Neural progenitor cell (in vitro differentiated cells): ENCODE results near the gene NALCN. TPM values are rescaled to one million over a fixed set of nuclear protein-coding genes. Genes with fewer than 3 reads are reported as not detected.

Source experiments
- DNase-seq: peaks from one replicate; pipeline ENCODE4 v3.0.0-alpha.2; 2016; ENCODE audit warnings: low spot score
- H2AFZ ChIP-seq: fragments of 200-600 bp; sonication (generic); replicated peaks from 2 replicates; pipeline ENCODE4 v1.6.1; 2016; ENCODE audit warnings: antibody characterized with exemption
- H3F3A ChIP-seq: fragments of 200-600 bp; sonication (generic); 2 replicates; pipeline ENCODE4 v1.6.1; 2016; ENCODE audit warnings: antibody characterized with exemption, low read depth
- H3K27ac ChIP-seq: fragments of 200-600 bp; sonication (generic); 2 replicates; pipeline ENCODE4 v1.5.1; 2016; ENCODE audit warnings: mild to moderate bottlenecking
- H3K27me3 ChIP-seq: fragments of 200-600 bp; sonication (generic); 2 replicates; pipeline ENCODE4 v1.6.1; 2016; ENCODE audit warnings: mild to moderate bottlenecking, moderate library complexity
- H3K36me3 ChIP-seq: fragments of 200-600 bp; sonication (generic); 2 replicates; pipeline ENCODE4 v1.5.1; 2016
- H3K4me1 ChIP-seq: fragments of 200-600 bp; sonication (generic); 2 replicates; pipeline ENCODE4 v1.6.1; 2016; ENCODE audit warnings: mixed run types
- H3K4me2 ChIP-seq: fragments of 200-600 bp; sonication (generic); 2 replicates; pipeline ENCODE4 v1.6.1; 2016
- H3K4me3 ChIP-seq: fragments of 200-600 bp; sonication (generic); 2 replicates; pipeline ENCODE4 v1.5.1; 2016
- H3K79me2 ChIP-seq: fragments of 200-600 bp; sonication (generic); 2 replicates; pipeline ENCODE4 v1.6.1; 2016; ENCODE audit warnings: low read depth
- H3K9ac ChIP-seq: fragments of 200-600 bp; sonication (generic); 2 replicates; pipeline ENCODE4 v1.6.1; 2016
- H3K9me3 ChIP-seq: fragments of 200-600 bp; sonication (generic); 2 replicates; pipeline ENCODE4 v1.5.1; 2016; ENCODE audit warnings: low read depth
- H4K20me1 ChIP-seq: fragments of 200-600 bp; sonication (generic); 2 replicates; pipeline ENCODE4 v1.6.1; 2016; ENCODE audit warnings: low read depth
- H3K27ac Mint-ChIP-seq: 3 replicates; pipeline ENCODE4 v1.8.0; 2021; ENCODE audit warnings: mixed read lengths
- H3K27me3 Mint-ChIP-seq: 2 replicates; pipeline ENCODE4 v1.8.0; 2022; ENCODE audit warnings: low read depth, mild to moderate bottlenecking, inconsistent platforms, moderate library complexity, mixed read lengths; ENCODE audit not compliant: insufficient read depth
- H3K36me3 Mint-ChIP-seq: 3 replicates; pipeline ENCODE4 v1.8.0; 2021; ENCODE audit warnings: mixed read lengths
- H3K4me1 Mint-ChIP-seq: 3 replicates; pipeline ENCODE4 v1.8.0; 2021; ENCODE audit warnings: mixed read lengths
- H3K4me3 Mint-ChIP-seq: 3 replicates; pipeline ENCODE4 v1.8.0; 2021; ENCODE audit warnings: mild to moderate bottlenecking, moderate library complexity, mixed read lengths
- H3K9me3 Mint-ChIP-seq: 3 replicates; pipeline ENCODE4 v1.8.0; 2020; ENCODE audit warnings: mixed read lengths
- EZH2 ChIP-seq: fragments of 200-600 bp; sonication (generic); IDR thresholded peaks from 2 replicates; pipeline ENCODE4 v1.6.1; 2017; ENCODE audit warnings: antibody characterized with exemption, mild to moderate bottlenecking, moderate library complexity
- EZH2phosphoT487 ChIP-seq: fragments of 200-600 bp; sonication (generic); IDR thresholded peaks from 2 replicates; pipeline ENCODE4 v1.6.1; 2017; ENCODE audit warnings: antibody characterized with exemption
- total RNA-seq: library from RNA; depleted of rRNA; stranded (reverse); fragments of >200 nt; gene quantifications from 2 replicates; pipeline ENCODE4 v1.2.3, GENCODE V29; 2015; ENCODE audit warnings: low replicate concordance
- TF ChIP-seq, protein P1 (sequence below): fragments of 200-600 bp; sonication (generic); IDR thresholded peaks from 2 replicates; pipeline ENCODE4 v1.5.1; 2017; ENCODE audit warnings: antibody characterized with exemption, mild to moderate bottlenecking

The NALCN gene
- total RNA-seq, 1 donor from 2014 or later, result 1.1 TPM

DNA sequence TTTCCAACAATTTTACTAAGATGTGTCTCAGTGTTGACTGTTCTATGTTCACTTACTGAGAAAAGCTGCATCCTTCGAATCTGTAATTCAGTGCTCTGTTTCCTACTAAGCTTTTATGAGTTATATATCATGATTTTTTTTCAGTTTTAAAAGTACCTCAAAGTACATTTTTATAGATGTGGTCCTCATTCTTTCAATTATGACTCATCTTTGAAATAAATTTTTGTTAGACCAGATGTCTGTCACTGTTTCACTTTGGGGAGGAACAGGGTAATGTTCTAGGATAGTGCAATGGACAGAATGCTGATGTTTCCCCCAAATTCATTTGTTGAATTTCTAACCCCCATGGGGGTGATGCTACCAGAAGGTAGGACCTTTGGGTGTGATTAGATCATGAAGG, 74.8 kb downstream of the NALCN start:
- no peaks in the 10 kb centered on the region for H3K79me2 ChIP-seq
- DNase-seq, result no peak
- no peak overlapping the region for H3K27ac ChIP-seq
- H3K9me3 Mint-ChIP-seq, result no peaks in the 10 kb centered on the region
- no peaks in the 10 kb centered on the region for H3K27me3 ChIP-seq
- H3K36me3 ChIP-seq, result no peaks in the 10 kb centered on the region
- no peaks in the 10 kb centered on the region for H3K4me1 Mint-ChIP-seq
- H3K4me2 ChIP-seq, result no peak overlapping the region
- H2AFZ ChIP-seq, result no peak overlapping the region
- no peaks in the 10 kb centered on the region for H4K20me1 ChIP-seq
- H3K27me3 Mint-ChIP-seq, result no peaks in the 10 kb centered on the region
- no peak for TF ChIP-seq EZH2
- H3K4me3 ChIP-seq, result no peak overlapping the region
- no peak overlapping the region for H3K4me3 Mint-ChIP-seq
- no peak overlapping the region for H3K9ac ChIP-seq
- no peaks in the 10 kb centered on the region for H3K9me3 ChIP-seq
- no peaks in the 10 kb centered on the region for H3F3A ChIP-seq
- no peak overlapping the region for H3K27ac Mint-ChIP-seq
- H3K4me1 ChIP-seq, result peaks cover 4% of the 10 kb centered on the region
- H3K36me3 Mint-ChIP-seq, result no peaks in the 10 kb centered on the region

- Mint-ChIP-seq H3K27me3 (no peaks in the 10 kb centered on the region), H3K9me3 (no peaks in the 10 kb centered on the region), H3K4me3 (no peak overlapping the region), H3K4me1 (no peaks in the 10 kb centered on the region), H3K27ac (no peak overlapping the region), H3K36me3 (no peaks in the 10 kb centered on the region)
- no peaks in the 10 kb centered on the region for H3K27me3 ChIP-seq
- H3K4me1 ChIP-seq, result peaks cover 4% of the 10 kb centered on the region
- H3K79me2 ChIP-seq, result no peaks in the 10 kb centered on the region
- no peak overlapping the region for H3K9ac ChIP-seq
- no peak overlapping the region for H3K27ac ChIP-seq
- no peaks in the 10 kb centered on the region for H4K20me1 ChIP-seq
- no peaks in the 10 kb centered on the region for H3K9me3 ChIP-seq
- TF ChIP-seq, protein P1, sequence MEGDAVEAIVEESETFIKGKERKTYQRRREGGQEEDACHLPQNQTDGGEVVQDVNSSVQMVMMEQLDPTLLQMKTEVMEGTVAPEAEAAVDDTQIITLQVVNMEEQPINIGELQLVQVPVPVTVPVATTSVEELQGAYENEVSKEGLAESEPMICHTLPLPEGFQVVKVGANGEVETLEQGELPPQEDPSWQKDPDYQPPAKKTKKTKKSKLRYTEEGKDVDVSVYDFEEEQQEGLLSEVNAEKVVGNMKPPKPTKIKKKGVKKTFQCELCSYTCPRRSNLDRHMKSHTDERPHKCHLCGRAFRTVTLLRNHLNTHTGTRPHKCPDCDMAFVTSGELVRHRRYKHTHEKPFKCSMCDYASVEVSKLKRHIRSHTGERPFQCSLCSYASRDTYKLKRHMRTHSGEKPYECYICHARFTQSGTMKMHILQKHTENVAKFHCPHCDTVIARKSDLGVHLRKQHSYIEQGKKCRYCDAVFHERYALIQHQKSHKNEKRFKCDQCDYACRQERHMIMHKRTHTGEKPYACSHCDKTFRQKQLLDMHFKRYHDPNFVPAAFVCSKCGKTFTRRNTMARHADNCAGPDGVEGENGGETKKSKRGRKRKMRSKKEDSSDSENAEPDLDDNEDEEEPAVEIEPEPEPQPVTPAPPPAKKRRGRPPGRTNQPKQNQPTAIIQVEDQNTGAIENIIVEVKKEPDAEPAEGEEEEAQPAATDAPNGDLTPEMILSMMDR, result no peak
- TF ChIP-seq EZH2 (no peak), EZH2phosphoT487 (no peak)
- H3K36me3 ChIP-seq, result no peaks in the 10 kb centered on the region
- no peak for DNase-seq
- H3K4me2 ChIP-seq, result no peak overlapping the region
- H2AFZ ChIP-seq, result peak overlapping the region; percentile 24
- no peak overlapping the region for H3K4me3 ChIP-seq
- H3F3A ChIP-seq, result no peaks in the 10 kb centered on the region
These were observed 77.1 kb downstream of the NALCN start for GRCh38 chr13:101339202-101339601.

- Histone ChIP-seq H3K4me2 (no peak overlapping the region), H4K20me1 (no peaks in the 10 kb centered on the region), H3K27me3 (no peaks in the 10 kb centered on the region), H3K36me3 (no peaks in the 10 kb centered on the region), H3K4me3 (no peak overlapping the region), H3K9me3 (no peaks in the 10 kb centered on the region), H2AFZ (no peak overlapping the region), H3K4me1 (peaks cover 26% of the 10 kb centered on the region), H3K79me2 (no peaks in the 10 kb centered on the region), H3F3A (no peaks in the 10 kb centered on the region), H3K27ac (no peak overlapping the region), H3K9ac (no peak overlapping the region)
- Mint-ChIP-seq H3K27ac (no peak overlapping the region), H3K36me3 (no peaks in the 10 kb centered on the region), H3K27me3 (peaks cover 5% of the 10 kb centered on the region), H3K4me1 (no peaks in the 10 kb centered on the region), H3K4me3 (no peak overlapping the region), H3K9me3 (no peaks in the 10 kb centered on the region)
- TF ChIP-seq, protein P1, result no peak
- TF ChIP-seq EZH2phosphoT487, result no peak
- no peak for TF ChIP-seq EZH2
- DNase-seq, result no peak
These were observed 83.7 kb downstream of the NALCN start for GRCh38 chr13:101332583-101332982.

DNA sequence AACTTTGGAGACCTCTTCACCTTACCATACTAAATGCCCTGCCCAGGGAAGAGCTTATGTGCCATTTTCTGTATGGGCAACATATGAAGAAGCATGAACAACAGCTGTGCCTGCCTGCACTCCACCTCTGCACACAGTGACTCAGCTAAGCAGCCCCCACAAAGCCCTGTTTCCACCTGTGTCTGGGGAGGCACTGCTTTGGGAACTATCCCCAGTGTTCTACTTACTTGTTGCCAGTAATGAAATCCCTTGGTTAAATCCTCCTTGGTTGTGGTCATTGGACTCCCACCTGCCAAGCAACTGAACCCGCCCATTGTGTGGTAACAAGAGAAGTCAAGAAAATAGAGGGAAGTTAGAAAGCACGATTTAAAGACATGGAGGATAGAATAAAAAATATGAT, 84.6 kb downstream of the NALCN start:
- no peaks in the 10 kb centered on the region for H3K9me3 Mint-ChIP-seq
- no peaks in the 10 kb centered on the region for H4K20me1 ChIP-seq
- H3K4me1 Mint-ChIP-seq, result peaks cover 2% of the 10 kb centered on the region
- H2AFZ ChIP-seq, result peak overlapping the region; percentile 38
- H3K4me1 ChIP-seq, result peaks cover 33% of the 10 kb centered on the region
- no peak overlapping the region for H3K27ac Mint-ChIP-seq
- no peaks in the 10 kb centered on the region for H3K27me3 ChIP-seq
- H3K4me3 ChIP-seq, result no peak overlapping the region
- no peaks in the 10 kb centered on the region for H3K9me3 ChIP-seq
- peak; percentile 47 for DNase-seq
- no peak overlapping the region for H3K4me3 Mint-ChIP-seq
- peaks cover 5% of the 10 kb centered on the region for H3K27me3 Mint-ChIP-seq
- no peak overlapping the region for H3K9ac ChIP-seq
- no peak overlapping the region for H3K4me2 ChIP-seq
- H3F3A ChIP-seq, result no peaks in the 10 kb centered on the region
- H3K79me2 ChIP-seq, result no peaks in the 10 kb centered on the region
- no peaks in the 10 kb centered on the region for H3K36me3 Mint-ChIP-seq
- H3K36me3 ChIP-seq, result no peaks in the 10 kb centered on the region
- peak overlapping the region; percentile 2 for H3K27ac ChIP-seq
- TF ChIP-seq, protein P1, result no peak
- TF ChIP-seq EZH2phosphoT487 (no peak), EZH2 (no peak)
